Measurements from ENCODE around the gene OTUD1. TPM values are rescaled to one million over a fixed set of nuclear protein-coding genes. Genes with fewer than 3 reads are reported as not detected.

The OTUD1 gene
- total RNA-seq, 1 experiment from 2014 or later: 3.8 TPM

DNA sequence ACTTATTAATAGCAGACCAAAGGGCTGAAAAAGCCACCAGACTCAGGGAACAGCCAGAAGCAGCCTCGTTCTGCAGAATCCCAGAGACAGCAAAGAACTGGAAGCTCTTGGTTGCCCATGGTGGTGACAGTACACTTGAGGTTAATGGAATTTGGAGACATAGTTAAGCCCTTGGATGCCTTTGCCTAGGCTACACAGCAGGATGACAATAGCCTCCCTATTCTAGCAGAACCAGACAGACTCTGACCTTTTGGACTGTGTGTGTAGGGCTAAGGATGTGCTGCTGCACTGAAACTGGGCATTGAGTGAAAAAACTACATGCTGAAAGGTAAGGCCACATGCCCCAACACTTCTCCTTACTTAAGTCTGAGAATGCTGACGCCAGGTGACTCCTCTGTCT lies 22.7 kb downstream of the OTUD1 start:
- H2BK20ac ChIP-seq (ENCODE audit: low read depth, low read length, poor library complexity, severe bottlenecking): no peak overlapping the region
- H4K8ac ChIP-seq (replicated peaks; ENCODE audit: insufficient read length, low read depth, low read length): no peak overlapping the region
- no peak for DNase-seq
- TF ChIP-seq, protein P1, sequence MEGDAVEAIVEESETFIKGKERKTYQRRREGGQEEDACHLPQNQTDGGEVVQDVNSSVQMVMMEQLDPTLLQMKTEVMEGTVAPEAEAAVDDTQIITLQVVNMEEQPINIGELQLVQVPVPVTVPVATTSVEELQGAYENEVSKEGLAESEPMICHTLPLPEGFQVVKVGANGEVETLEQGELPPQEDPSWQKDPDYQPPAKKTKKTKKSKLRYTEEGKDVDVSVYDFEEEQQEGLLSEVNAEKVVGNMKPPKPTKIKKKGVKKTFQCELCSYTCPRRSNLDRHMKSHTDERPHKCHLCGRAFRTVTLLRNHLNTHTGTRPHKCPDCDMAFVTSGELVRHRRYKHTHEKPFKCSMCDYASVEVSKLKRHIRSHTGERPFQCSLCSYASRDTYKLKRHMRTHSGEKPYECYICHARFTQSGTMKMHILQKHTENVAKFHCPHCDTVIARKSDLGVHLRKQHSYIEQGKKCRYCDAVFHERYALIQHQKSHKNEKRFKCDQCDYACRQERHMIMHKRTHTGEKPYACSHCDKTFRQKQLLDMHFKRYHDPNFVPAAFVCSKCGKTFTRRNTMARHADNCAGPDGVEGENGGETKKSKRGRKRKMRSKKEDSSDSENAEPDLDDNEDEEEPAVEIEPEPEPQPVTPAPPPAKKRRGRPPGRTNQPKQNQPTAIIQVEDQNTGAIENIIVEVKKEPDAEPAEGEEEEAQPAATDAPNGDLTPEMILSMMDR (conservative IDR thresholded peaks at IDR 0.05): no peak
- H4K5ac ChIP-seq (ENCODE audit: insufficient read length, low read depth, low read length): no peak overlapping the region
- Mint-ChIP-seq H3K9me3 (peaks cover 5% of the 10 kb centered on the region in 2 experiments; a peak in 2 of 5 replicates), H3K27ac (peak overlapping the region in 1 of 3 experiments; percentile 3; a peak in 2 of 7 replicates), H3K36me3 (ENCODE audit: insufficient read depth in 1 of 3, low read depth in 3 of 3) (peaks cover 0 to 5% (median 4%) of the 10 kb centered on the region in 3 experiments; a peak in 2 of 7 replicates), H3K27me3 (ENCODE audit: low read depth) (no peaks in the 10 kb centered on the region), H3K4me3 (no peak overlapping the region), H3K4me1 (peaks cover 49 to 54% of the 10 kb centered on the region in 2 experiments)
- H2BK12ac ChIP-seq (ENCODE audit: insufficient read length, low read depth, low read length): no peak overlapping the region
- H3K27ac ChIP-seq (ENCODE audit: insufficient read length, low read depth, low read length): no peak overlapping the region
- H2BK120ac ChIP-seq (ENCODE audit: low read depth, low read length, poor library complexity, severe bottlenecking): no peak overlapping the region
- no peak overlapping the region for H3K4ac ChIP-seq (ENCODE audit: low read depth, low read length)
- no peak overlapping the region for H4K91ac ChIP-seq (ENCODE audit: insufficient read length, low read depth, low read length)
- no peak overlapping the region for H2BK5ac ChIP-seq (ENCODE audit: insufficient read length, low read length)
- H4K20me1 ChIP-seq (ENCODE audit: control insufficient read depth, insufficient read depth, insufficient read length): no peaks in the 10 kb centered on the region
- no peaks in the 10 kb centered on the region for H3K23me2 ChIP-seq (ENCODE audit: insufficient read length, low read depth, low read length, poor library complexity, severe bottlenecking)
- H3K9ac ChIP-seq (ENCODE audit: extremely low read depth, insufficient read length, low read length): no peak overlapping the region
- no peak overlapping the region for H3T11ph ChIP-seq (ENCODE audit: low read length)
- no peak overlapping the region for H3K18ac ChIP-seq (ENCODE audit: insufficient read length, low read depth, low read length)
- no peak overlapping the region for H2BK15ac ChIP-seq (ENCODE audit: low read depth, low read length)
- H3K23ac ChIP-seq (ENCODE audit: insufficient read length, low read depth, low read length): no peak overlapping the region
- H3K4me1 ChIP-seq (ENCODE audit: insufficient read depth, low read length): peaks cover 7% of the 10 kb centered on the region; the same call in 1 of the 2 replicates
- H2AK5ac ChIP-seq (ENCODE audit: insufficient read length, low read length): no peak overlapping the region
- no CpG with 5 or more reads among the region's 2 CpGs for WGBS (ENCODE audit: extremely low coverage, insufficient read length, low lambda C conversion rate)
- H2AFZ ChIP-seq (ENCODE audit: low read length): no peak overlapping the region
- H3K79me2 ChIP-seq (ENCODE audit: insufficient read depth, low read length): no peaks in the 10 kb centered on the region
- no peaks in the 10 kb centered on the region for H3K27me3 ChIP-seq (ENCODE audit: insufficient read depth, low read length)
- H3K9me3 ChIP-seq (ENCODE audit: control insufficient read depth, low read depth, low read length): no peaks in the 10 kb centered on the region
- H3K14ac ChIP-seq (ENCODE audit: insufficient read depth, low read length): no peak overlapping the region
- H3K56ac ChIP-seq (ENCODE audit: insufficient read length, low read depth, low read length): no peak overlapping the region
- H3K4me2 ChIP-seq (ENCODE audit: insufficient read depth, insufficient read length, low read length): no peak overlapping the region
- H3K79me1 ChIP-seq (ENCODE audit: insufficient read depth, low read depth, low read length, poor library complexity, severe bottlenecking): no peaks in the 10 kb centered on the region
